Body of pancreas (tissue), 4 donors: Measurements from ENCODE around the gene KCNQ1OT1. TPM values are rescaled to one million over a fixed set of nuclear protein-coding genes. Genes with fewer than 3 reads are reported as not detected.

Experiments used
- ATAC-seq: fragments of 150-250 bp; one replicate; pipeline ENCODE4 v1.9.1; 2016
- DNase-seq, 4 donors: peaks; one replicate each; pipeline ENCODE4 v3.0.0-alpha.2; 2019
- H3K27ac ChIP-seq, 4 donors: fragments of 200-600 bp; sonication (generic); 1 replicate in 3 of 4; 2 replicates in 1 of 4; pipeline versions ENCODE4 v1.5.1 to v1.6.1; 2016 to 2019; ENCODE audit warnings: mild to moderate bottlenecking in 1 of 4, mixed read lengths in 1 of 4, moderate library complexity in 1 of 4
- H3K27me3 ChIP-seq, 2 donors: fragments of 200-600 bp; sonication (generic); one replicate each; pipeline ENCODE4 v1.6.0; 2016; ENCODE audit warnings: mild to moderate bottlenecking in 1 of 2
- H3K36me3 ChIP-seq, 2 donors: fragments of 200-600 bp; sonication (generic); replicated peaks in 1 of 2; 2 replicates each; pipeline ENCODE4 v1.5.1; 2016; ENCODE audit warnings: low read depth in 2 of 2; ENCODE audit not compliant: insufficient read depth in 1 of 2
- H3K4me1 ChIP-seq: fragments of 200-600 bp; sonication (generic); one replicate; pipeline ENCODE4 v1.6.0; 2016
- H3K4me3 ChIP-seq, 2 donors: fragments of 200-600 bp; sonication (generic); 1 replicate in 1 of 2; 2 replicates in 1 of 2; pipeline ENCODE4 v1.5.1; 2016 to 2019
- H3K9me3 ChIP-seq, 3 donors: fragments of 200-600 bp; sonication (generic); 1 replicate in 2 of 3; 2 replicates in 1 of 3; pipeline ENCODE4 v1.5.1; 2016
- CTCF ChIP-seq, 7 experiments: fragments of 450-650 bp in 4 of 7; fragments of 200-600 bp in 3 of 7; sonication (generic) in 3 of 7; IDR thresholded peaks; one replicate each; pipeline ENCODE4 v1.5.1; 2016 to 2019; ENCODE audit warnings: antibody characterized with exemption in 7 of 7
- POLR2A ChIP-seq, 3 donors: fragments of 450-650 bp; IDR thresholded peaks; one replicate each; pipeline ENCODE4 v1.6.1; 2016; ENCODE audit warnings: antibody characterized with exemption in 3 of 3, mild to moderate bottlenecking in 2 of 3
- WGBS, 2 donors: methylation state at CpG; one replicate each; pipeline ENCODE4 v1.1.5; 2017; 5-methylcytosine and 5-hydroxymethylcytosine counted together
- intact Hi-C: fragments of 100-400 bp; cut with DNase I; formaldehyde crosslinking; loops from one replicate; pipeline ENCODE4 v1.15.1; 2023
- total RNA-seq, 2 donors: library from RNA; depleted of rRNA; stranded (reverse); fragments of >200 nt; gene quantifications; one replicate each; pipeline ENCODE4 v1.1.0, GENCODE V29; 2016

The KCNQ1OT1 gene
- total RNA-seq, 2 donors from 2014 or later: 3.6 to 9.2 TPM

- no peaks in the 10 kb centered on the region for H3K27me3 ChIP-seq
- no peaks in the 10 kb centered on the region for H3K36me3 ChIP-seq
- intact Hi-C loops: no loop called here
- whole genome bisulfite sequencing, 2 donors: 39% methylated on average over 1 of the region's 1 CpG
- H3K4me3 ChIP-seq: no peak overlapping the region
- H3K27ac ChIP-seq: peak overlapping the region in 1 of 4 donors; percentile 14
- no peak for TF ChIP-seq CTCF (IDR thresholded peaks at IDR 0.05)
- TF ChIP-seq POLR2A (IDR thresholded peaks at IDR 0.05): no peak
- no peaks in the 10 kb centered on the region for H3K9me3 ChIP-seq
- peaks cover 44% of the 10 kb centered on the region for H3K4me1 ChIP-seq
- no peak for DNase-seq
- no peak for ATAC-seq
Observed at GRCh38 chr11:2677127-2677526, 22.7 kb downstream of the KCNQ1OT1 start.

- 63 to 70% methylated on average over 7 of the region's 7 CpGs for WGBS, 2 donors
- Histone ChIP-seq H3K4me3 (no peak overlapping the region), H3K36me3 (no peaks in the 10 kb centered on the region), H3K27ac (peak overlapping the region in 3 of 4 donors; percentile 22 to 81 (median 63)), H3K4me1 (peaks cover 45% of the 10 kb centered on the region), H3K9me3 (no peaks in the 10 kb centered on the region), H3K27me3 (no peaks in the 10 kb centered on the region)
- ATAC-seq (no peak), DNase-seq (peak in 2 of 4 donors; percentile 5 to 8)
- no peak for TF ChIP-seq CTCF (IDR thresholded peaks at IDR 0.05)
- TF ChIP-seq POLR2A (IDR thresholded peaks at IDR 0.05): no peak
- intact Hi-C loops: no loop called here
Observed at GRCh38 chr11:2675540-2675939, 24.3 kb downstream of the KCNQ1OT1 start.

- Histone ChIP-seq H3K4me1 (peaks cover 45% of the 10 kb centered on the region), H3K27ac (peak overlapping the region; percentile 22 to 81 (median 52)), H3K36me3 (no peaks in the 10 kb centered on the region), H3K9me3 (no peaks in the 10 kb centered on the region), H3K4me3 (no peak overlapping the region), H3K27me3 (no peaks in the 10 kb centered on the region)
- intact Hi-C loops: no loop called here
- peak; percentile 36 to 61 (median 54) for DNase-seq
- ATAC-seq: peak; percentile 59
- TF ChIP-seq CTCF (IDR thresholded peaks at IDR 0.05) (no peak), POLR2A (IDR thresholded peaks at IDR 0.05) (no peak)
- WGBS, 2 donors: 60 to 82% methylated on average over 8 of the region's 8 CpGs
Observed at GRCh38 chr11:2674658-2675131, 25.1 kb downstream of the KCNQ1OT1 start.

- H3K4me3 ChIP-seq: no peak overlapping the region
- intact Hi-C loops: no loop called here
- TF ChIP-seq CTCF (IDR thresholded peaks at IDR 0.05) (no peak), POLR2A (IDR thresholded peaks at IDR 0.05) (no peak)
- H3K9me3 ChIP-seq: no peaks in the 10 kb centered on the region
- DNase-seq: peak in 3 of 4 donors; percentile 8 to 26 (median 20)
- H3K4me1 ChIP-seq: peaks cover 51% of the 10 kb centered on the region
- 68 to 69% methylated on average over 11 to 16 of the region's 16 CpGs for WGBS, 2 donors
- peak overlapping the region; percentile 27 to 81 (median 68) for H3K27ac ChIP-seq
- H3K27me3 ChIP-seq: no peaks in the 10 kb centered on the region
- peak; percentile 38 for ATAC-seq
- no peaks in the 10 kb centered on the region for H3K36me3 ChIP-seq
Observed at GRCh38 chr11:2673871-2674471, 25.8 kb downstream of the KCNQ1OT1 start.

GRCh38 chr11:2673250-2673610, 26.6 kb downstream of the KCNQ1OT1 start:
- intact Hi-C loops: no loop called here
- peak overlapping the region in 3 of 4 donors; percentile 61 to 81 (median 76) for H3K27ac ChIP-seq
- no peaks in the 10 kb centered on the region for H3K9me3 ChIP-seq
- ATAC-seq (no peak), DNase-seq (peak in 1 of 4 donors; percentile 2)
- H3K4me3 ChIP-seq: no peak overlapping the region
- no peaks in the 10 kb centered on the region for H3K36me3 ChIP-seq
- no peaks in the 10 kb centered on the region for H3K27me3 ChIP-seq
- H3K4me1 ChIP-seq: peaks cover 55% of the 10 kb centered on the region
- WGBS, 2 donors: 81 to 83% methylated on average over 2 of the region's 2 CpGs
- no peak for TF ChIP-seq CTCF (IDR thresholded peaks at IDR 0.05)
